H1 (cell line): ENCODE data around the gene TMEM17.

Experiments used
- GABPA ChIP-seq: IDR thresholded peaks from 2 replicates; pipeline ENCODE4 v1.6.1; 2011; ENCODE audit warnings: mild to moderate bottlenecking, low read length, moderate library complexity, borderline replicate concordance; ENCODE audit not compliant: insufficient read depth
- JUND ChIP-seq: IDR thresholded peaks from 2 replicates; pipeline ENCODE4 v1.6.1; 2011; ENCODE audit warnings: mild to moderate bottlenecking, improper control_type of control experiment, low read length
- NRF1 ChIP-seq: IDR thresholded peaks from 2 replicates; pipeline ENCODE4 v1.6.1; 2011; ENCODE audit warnings: mild to moderate bottlenecking, low read depth, low read length, improper control_type of control experiment
- POLR2A ChIP-seq, 2 experiments: IDR thresholded peaks; 1 replicate in 1 of 2; 2 replicates in 1 of 2; pipeline ENCODE4 v1.6.1; 2011; ENCODE audit warnings: low read depth in 2 of 2, low read length in 2 of 2, mild to moderate bottlenecking in 2 of 2; ENCODE audit errors: control extremely low read depth in 1 of 2
- RFX5 ChIP-seq: IDR thresholded peaks from 2 replicates; pipeline ENCODE4 v1.6.1; 2011; ENCODE audit warnings: low read depth, low read length, improper control_type of control experiment, borderline replicate concordance
- SRF ChIP-seq: IDR thresholded peaks from 2 replicates; pipeline ENCODE4 v1.6.1; 2011; ENCODE audit warnings: mild to moderate bottlenecking, low read depth, low read length, moderate library complexity
- TF ChIP-seq, protein P1 (sequence below), 3 experiments: IDR thresholded peaks; 1 replicate in 2 of 3; 2 replicates in 1 of 3; pipeline versions ENCODE4 v1.5.1 to v1.6.1; 2011; ENCODE audit warnings: low read length in 3 of 3, mild to moderate bottlenecking in 3 of 3, inconsistent platforms in 2 of 3, low read depth in 1 of 3, moderate library complexity in 1 of 3; ENCODE audit not compliant: insufficient read depth in 1 of 3; ENCODE audit errors: control extremely low read depth in 1 of 3

DNA sequence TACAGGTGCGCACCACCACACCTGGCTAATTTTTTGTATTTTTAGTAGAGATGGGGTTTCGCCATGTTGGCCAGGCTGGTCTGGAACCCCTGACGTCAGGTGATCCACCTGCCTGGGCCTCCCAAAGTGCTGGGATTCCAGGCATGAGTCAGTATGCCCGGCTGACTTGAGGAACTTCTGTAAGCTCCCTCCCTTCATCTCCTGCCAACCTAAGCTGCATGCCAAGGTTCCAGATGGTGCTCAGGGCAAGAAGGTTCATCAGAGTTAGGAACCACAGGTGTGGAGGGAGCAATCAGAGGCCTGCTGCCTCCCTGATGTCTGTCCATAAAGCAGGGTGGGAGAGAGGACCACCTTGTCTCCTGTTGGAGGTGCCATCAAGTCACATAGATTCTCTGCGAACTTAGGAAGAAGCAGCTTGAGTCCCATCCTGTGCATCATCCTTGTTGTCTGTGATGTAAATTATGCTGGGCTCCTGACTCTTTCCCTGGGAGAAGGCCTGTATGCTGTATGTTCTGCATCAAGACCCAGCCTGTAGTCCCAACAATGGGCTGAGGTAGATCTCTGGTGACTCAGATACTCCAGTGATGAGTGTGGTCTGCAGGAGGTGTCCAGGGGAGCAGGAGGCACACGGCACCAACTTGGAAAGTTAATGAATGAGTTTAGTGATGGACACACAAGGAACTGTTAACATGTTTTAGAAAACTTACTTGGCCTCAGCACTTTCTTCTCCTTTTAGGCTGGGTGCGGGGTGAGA is 53.1 kb downstream of the TMEM17 start:
- TF ChIP-seq SRF (no peak), POLR2A (IDR thresholded peaks at IDR 0.05; ENCODE audit: control extremely low read depth in 1 of 2, low read depth in 2 of 2, low read length in 2 of 2) (no peak), NRF1 (no peak), JUND (no peak), RFX5 (no peak), GABPA (no peak)
- TF ChIP-seq, protein P1, sequence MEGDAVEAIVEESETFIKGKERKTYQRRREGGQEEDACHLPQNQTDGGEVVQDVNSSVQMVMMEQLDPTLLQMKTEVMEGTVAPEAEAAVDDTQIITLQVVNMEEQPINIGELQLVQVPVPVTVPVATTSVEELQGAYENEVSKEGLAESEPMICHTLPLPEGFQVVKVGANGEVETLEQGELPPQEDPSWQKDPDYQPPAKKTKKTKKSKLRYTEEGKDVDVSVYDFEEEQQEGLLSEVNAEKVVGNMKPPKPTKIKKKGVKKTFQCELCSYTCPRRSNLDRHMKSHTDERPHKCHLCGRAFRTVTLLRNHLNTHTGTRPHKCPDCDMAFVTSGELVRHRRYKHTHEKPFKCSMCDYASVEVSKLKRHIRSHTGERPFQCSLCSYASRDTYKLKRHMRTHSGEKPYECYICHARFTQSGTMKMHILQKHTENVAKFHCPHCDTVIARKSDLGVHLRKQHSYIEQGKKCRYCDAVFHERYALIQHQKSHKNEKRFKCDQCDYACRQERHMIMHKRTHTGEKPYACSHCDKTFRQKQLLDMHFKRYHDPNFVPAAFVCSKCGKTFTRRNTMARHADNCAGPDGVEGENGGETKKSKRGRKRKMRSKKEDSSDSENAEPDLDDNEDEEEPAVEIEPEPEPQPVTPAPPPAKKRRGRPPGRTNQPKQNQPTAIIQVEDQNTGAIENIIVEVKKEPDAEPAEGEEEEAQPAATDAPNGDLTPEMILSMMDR (IDR thresholded peaks at IDR 0.05; ENCODE audit: control extremely low read depth in 1 of 3, insufficient read depth in 1 of 3, low read depth in 1 of 3, low read length in 3 of 3), result no peak
